ENCODE results near the gene USH2A.

GRCh38 chr1:216181590-216181989, 241.7 kb downstream of the USH2A start:
- TF ChIP-seq CTCF (IDR thresholded peaks at IDR 0.05) (no peak), EP300 (IDR thresholded peaks at IDR 0.05) (no peak)

All from gastroesophageal sphincter (tissue), 3 donors.